ENCODE data around the gene ALDOA.
"Not testable (repeated sequence)": the region's sequence is repeated elsewhere in the genome, so short reads cannot be mapped to it uniquely, and the experiment has no call there.

Gene ALDOA

GRCh38 chr16:30065102-30065942 lies at the start of gene ALDOA:
Gene ALDOA, plus strand, starts transcription at chr16:30065760. Its CDS starts 1,138 bp downstream, at chr16:30066898.
- DNase-seq (ENCODE audit: low spot score) = peak; percentile 96

GRCh38 chr16:30016555-30017276 lies 48.8 kb upstream of the ALDOA start:
- DNase-seq (ENCODE audit: low spot score) = no peak

- no peak for DNase-seq (ENCODE audit: low spot score)
Observed at GRCh38 chr16:30017277-30017656, 48.3 kb upstream of the ALDOA start.

- DNase-seq (ENCODE audit: low spot score) = not testable (repeated sequence)
Observed at GRCh38 chr16:30017937-30018336, 47.6 kb upstream of the ALDOA start.

- DNase-seq (ENCODE audit: low spot score) = no peak
Observed at GRCh38 chr16:30018731-30019158, 46.8 kb upstream of the ALDOA start.

- DNase-seq (ENCODE audit: low spot score) = no peak
Observed at GRCh38 chr16:30022887-30023286, 42.7 kb upstream of the ALDOA start, which contains the start of gene C16orf92. Gene C16orf92, plus strand, starts transcription at chr16:30023198. Its CDS starts 143 bp downstream, at chr16:30023341.

GRCh38 chr16:30023586-30023985 lies 42.0 kb upstream of the ALDOA start:
- no peak for DNase-seq (ENCODE audit: low spot score)

- no peak for DNase-seq (ENCODE audit: low spot score)
Observed at GRCh38 chr16:30024451-30024850, 41.1 kb upstream of the ALDOA start.

GRCh38 chr16:30025156-30025555 lies 40.4 kb upstream of the ALDOA start:
- no peak for DNase-seq (ENCODE audit: low spot score)

- no peak for DNase-seq (ENCODE audit: low spot score)
Observed at GRCh38 chr16:30025574-30025973, 40.0 kb upstream of the ALDOA start.

GRCh38 chr16:30026449-30026848 lies 39.1 kb upstream of the ALDOA start:
- DNase-seq (ENCODE audit: low spot score) = no peak

GRCh38 chr16:30027588-30028437 lies 37.7 kb upstream of the ALDOA start:
- no peak for DNase-seq (ENCODE audit: low spot score)

- no peak for DNase-seq (ENCODE audit: low spot score)
Observed at GRCh38 chr16:30028438-30029076, 37.0 kb upstream of the ALDOA start.

- no peak for DNase-seq (ENCODE audit: low spot score)
Observed at GRCh38 chr16:30030011-30030685, 35.4 kb upstream of the ALDOA start.

- no peak for DNase-seq (ENCODE audit: low spot score)
Observed at GRCh38 chr16:30030841-30031413, 34.6 kb upstream of the ALDOA start, which contains the start of gene TLCD3B. Gene TLCD3B, minus strand, starts transcription at chr16:30031271. Its CDS starts 744 bp downstream, at chr16:30030527.

GRCh38 chr16:30031477-30031918 lies 34.1 kb upstream of the ALDOA start:
- no peak for DNase-seq (ENCODE audit: low spot score)

GRCh38 chr16:30032083-30032819 lies 33.3 kb upstream of the ALDOA start:
- DNase-seq (ENCODE audit: low spot score) = peak; percentile 71

GRCh38 chr16:30033270-30033669 lies 32.3 kb upstream of the ALDOA start:
- no peak for DNase-seq (ENCODE audit: low spot score)

GRCh38 chr16:30040221-30040620 lies 25.3 kb upstream of the ALDOA start:
- no peak for DNase-seq (ENCODE audit: low spot score)

GRCh38 chr16:30040690-30041089 lies 24.9 kb upstream of the ALDOA start:
- not testable (repeated sequence) for DNase-seq (ENCODE audit: low spot score)

All from germinal center (tissue), 1 donor.